Ureter (tissue), 1 donor: Measurements from ENCODE around the gene SLC25A12. TPM values are rescaled to one million over a fixed set of nuclear protein-coding genes. Genes with fewer than 3 reads are reported as not detected.
"Not testable (repeated sequence)": the region's sequence is repeated elsewhere in the genome, so short reads cannot be mapped to it uniquely, and the experiment has no call there.

Experiments
- DNase-seq: peaks from one replicate; pipeline ENCODE4 v3.0.0-alpha.2; 2020; ENCODE audit warnings: low spot score
- total RNA-seq: library from RNA; stranded (reverse); gene quantifications from one replicate; pipeline ENCODE4 v1.2.4, GENCODE V29; 2023
- donor health status: DM: yes; HTN: yes; CAD: no.

SLC25A12 gene
- 36.7 TPM for total RNA-seq

- DNase-seq = peak; percentile 76
Measured at GRCh38 chr2:171893824-171894611, at the start of gene SLC25A12. Gene SLC25A12, minus strand, starts transcription at chr2:171894244. Its CDS starts 30 bp downstream, at chr2:171894214.

- DNase-seq = no peak
Measured at GRCh38 chr2:171941316-171941699, 47.3 kb upstream of the SLC25A12 start.

GRCh38 chr2:171939743-171940071 lies 45.7 kb upstream of the SLC25A12 start:
- DNase-seq = no peak

- no peak for DNase-seq
Measured at GRCh38 chr2:171939058-171939742, 45.2 kb upstream of the SLC25A12 start.

- no peak for DNase-seq
Measured at GRCh38 chr2:171930385-171930784, 36.3 kb upstream of the SLC25A12 start.

GRCh38 chr2:171924170-171924942 lies 30.3 kb upstream of the SLC25A12 start:
- DNase-seq = no peak

GRCh38 chr2:171923206-171923605 lies 29.2 kb upstream of the SLC25A12 start:
- DNase-seq = no peak

GRCh38 chr2:171922230-171923022 lies 28.4 kb upstream of the SLC25A12 start, which contains the start of gene HAT1:
Gene HAT1, plus strand, starts transcription at chr2:171922461. Its CDS starts 40 bp downstream, at chr2:171922501.
- peak; percentile 99 for DNase-seq

GRCh38 chr2:171921970-171922229 lies 27.9 kb upstream of the SLC25A12 start:
- no peak for DNase-seq

GRCh38 chr2:171919453-171919852 lies 25.4 kb upstream of the SLC25A12 start:
- DNase-seq = no peak

- no peak for DNase-seq
Measured at GRCh38 chr2:171913517-171913916, 19.5 kb upstream of the SLC25A12 start.

- DNase-seq = no peak
Measured at GRCh38 chr2:171910494-171910893, 16.4 kb upstream of the SLC25A12 start.

GRCh38 chr2:171909266-171909665 lies 15.2 kb upstream of the SLC25A12 start:
- DNase-seq = no peak

GRCh38 chr2:171908235-171908634 lies 14.2 kb upstream of the SLC25A12 start:
- no peak for DNase-seq

- no peak for DNase-seq
Measured at GRCh38 chr2:171902840-171903420, 8.9 kb upstream of the SLC25A12 start.

- DNase-seq = not testable (repeated sequence)
Measured at GRCh38 chr2:171899623-171900282, 5.7 kb upstream of the SLC25A12 start.

- no peak for DNase-seq
Measured at GRCh38 chr2:171895786-171896185, 1.7 kb upstream of the SLC25A12 start.

GRCh38 chr2:171894612-171894947 lies 536 bp upstream of the SLC25A12 start:
- no peak for DNase-seq

- DNase-seq = no peak
Measured at GRCh38 chr2:171893196-171893823, 734 bp downstream of the SLC25A12 start.

GRCh38 chr2:171889808-171890207 lies 4.2 kb downstream of the SLC25A12 start:
- DNase-seq = no peak

- no peak for DNase-seq
Measured at GRCh38 chr2:171889333-171889732, 4.7 kb downstream of the SLC25A12 start.
